ENCODE results near the gene ARPC4.

Gene ARPC4

DNA sequence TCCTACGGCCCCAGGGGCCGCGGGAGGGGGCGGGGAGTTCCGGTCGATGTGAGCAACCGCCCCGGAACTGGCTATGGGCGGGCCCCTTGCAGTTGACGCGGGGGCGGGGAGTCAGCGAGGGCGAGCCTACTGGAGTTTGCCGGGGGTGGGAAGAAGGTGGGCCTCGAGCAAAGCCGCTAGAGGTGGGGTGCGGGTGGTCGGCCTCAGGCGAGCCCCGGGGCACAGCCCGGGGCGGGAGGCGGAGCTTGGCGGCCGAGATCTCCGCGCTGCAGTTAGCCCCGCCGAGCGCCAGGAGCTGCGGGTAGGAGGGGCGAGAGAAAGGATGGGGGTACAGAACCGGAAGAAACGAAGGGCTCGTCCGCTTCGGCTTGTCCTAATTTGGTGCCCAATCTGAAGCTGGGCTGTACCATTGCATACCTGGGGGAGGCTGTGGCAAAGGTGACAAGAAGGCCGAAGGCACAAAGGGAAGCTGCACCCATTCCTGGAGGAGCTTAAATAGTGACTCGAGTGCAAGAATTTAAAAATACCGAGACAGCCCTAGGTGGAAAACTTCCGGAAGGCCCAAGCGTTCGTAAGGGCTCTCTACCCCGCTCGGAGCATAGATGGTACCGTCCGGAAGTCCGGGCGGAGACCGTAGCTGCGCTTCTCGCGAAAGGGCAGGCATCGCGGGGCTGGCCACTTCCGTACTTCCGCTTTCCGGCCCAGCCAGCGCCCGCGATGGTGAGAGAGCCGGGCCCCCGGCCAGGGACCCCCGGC lies at the start of gene ARPC4, which contains the start of gene TADA3:
Gene ARPC4, plus strand, starts transcription at position 678 of the 756 bp plus-strand sequence. Its CDS starts 40 bp downstream, at position 718.
Gene TADA3, minus strand, starts transcription at position 69 of the 756 bp plus-strand sequence. CDS start 1,007 bp downstream, outside the sequence.
- peak within 1 kb of the TSS; percentile 98 for H3K4me3 ChIP-seq (ENCODE audit: low read length)
- peak; percentile 84 for DNase-seq (ENCODE audit: low read depth)
- TF ChIP-seq, protein P1, sequence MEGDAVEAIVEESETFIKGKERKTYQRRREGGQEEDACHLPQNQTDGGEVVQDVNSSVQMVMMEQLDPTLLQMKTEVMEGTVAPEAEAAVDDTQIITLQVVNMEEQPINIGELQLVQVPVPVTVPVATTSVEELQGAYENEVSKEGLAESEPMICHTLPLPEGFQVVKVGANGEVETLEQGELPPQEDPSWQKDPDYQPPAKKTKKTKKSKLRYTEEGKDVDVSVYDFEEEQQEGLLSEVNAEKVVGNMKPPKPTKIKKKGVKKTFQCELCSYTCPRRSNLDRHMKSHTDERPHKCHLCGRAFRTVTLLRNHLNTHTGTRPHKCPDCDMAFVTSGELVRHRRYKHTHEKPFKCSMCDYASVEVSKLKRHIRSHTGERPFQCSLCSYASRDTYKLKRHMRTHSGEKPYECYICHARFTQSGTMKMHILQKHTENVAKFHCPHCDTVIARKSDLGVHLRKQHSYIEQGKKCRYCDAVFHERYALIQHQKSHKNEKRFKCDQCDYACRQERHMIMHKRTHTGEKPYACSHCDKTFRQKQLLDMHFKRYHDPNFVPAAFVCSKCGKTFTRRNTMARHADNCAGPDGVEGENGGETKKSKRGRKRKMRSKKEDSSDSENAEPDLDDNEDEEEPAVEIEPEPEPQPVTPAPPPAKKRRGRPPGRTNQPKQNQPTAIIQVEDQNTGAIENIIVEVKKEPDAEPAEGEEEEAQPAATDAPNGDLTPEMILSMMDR (conservative IDR thresholded peaks at IDR 0.05; ENCODE audit: low read depth, low read length), result no peak

DNA sequence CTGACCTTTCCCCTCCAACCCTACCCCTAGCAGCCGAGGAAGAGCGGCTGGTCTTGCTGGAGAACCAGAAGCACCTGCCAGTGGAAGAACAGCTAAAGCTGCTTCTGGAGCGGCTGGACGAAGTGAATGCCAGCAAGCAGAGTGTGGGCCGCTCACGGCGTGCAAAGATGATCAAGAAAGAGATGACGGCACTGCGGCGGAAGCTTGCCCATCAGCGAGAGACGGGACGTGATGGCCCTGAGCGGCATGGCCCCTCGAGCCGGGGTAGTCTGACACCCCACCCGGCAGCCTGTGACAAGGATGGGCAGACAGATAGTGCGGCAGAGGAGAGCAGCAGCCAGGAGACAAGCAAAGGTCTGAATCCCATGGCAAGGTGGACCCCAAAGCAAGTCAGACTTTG lies 49.3 kb upstream of the ARPC4 start:
- TF ChIP-seq, protein P1 (conservative IDR thresholded peaks at IDR 0.05; ENCODE audit: low read depth, low read length), result no peak
- H3K4me3 ChIP-seq (ENCODE audit: low read length), result no peak overlapping the region
- DNase-seq (ENCODE audit: low read depth), result no peak

DNA sequence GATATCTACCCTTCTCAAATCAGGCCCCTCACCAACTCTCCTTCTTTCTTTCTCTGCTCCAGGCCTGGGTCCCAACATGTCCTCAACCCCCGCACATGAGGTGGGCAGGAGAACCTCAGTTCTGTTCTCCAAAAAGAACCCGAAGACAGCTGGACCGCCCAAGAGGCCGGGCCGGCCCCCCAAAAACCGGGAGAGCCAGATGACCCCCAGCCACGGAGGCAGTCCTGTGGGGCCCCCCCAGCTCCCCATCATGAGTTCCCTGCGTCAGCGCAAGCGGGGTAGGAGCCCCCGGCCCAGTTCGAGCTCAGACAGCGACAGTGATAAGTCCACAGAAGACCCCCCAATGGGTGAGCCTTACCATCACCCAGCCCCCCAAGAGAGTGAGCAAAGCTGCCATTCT lies 48.7 kb upstream of the ARPC4 start:
- TF ChIP-seq, protein P1 (conservative IDR thresholded peaks at IDR 0.05; ENCODE audit: low read depth, low read length), result no peak
- H3K4me3 ChIP-seq (ENCODE audit: low read length), result no peak overlapping the region
- DNase-seq (ENCODE audit: low read depth), result no peak

DNA sequence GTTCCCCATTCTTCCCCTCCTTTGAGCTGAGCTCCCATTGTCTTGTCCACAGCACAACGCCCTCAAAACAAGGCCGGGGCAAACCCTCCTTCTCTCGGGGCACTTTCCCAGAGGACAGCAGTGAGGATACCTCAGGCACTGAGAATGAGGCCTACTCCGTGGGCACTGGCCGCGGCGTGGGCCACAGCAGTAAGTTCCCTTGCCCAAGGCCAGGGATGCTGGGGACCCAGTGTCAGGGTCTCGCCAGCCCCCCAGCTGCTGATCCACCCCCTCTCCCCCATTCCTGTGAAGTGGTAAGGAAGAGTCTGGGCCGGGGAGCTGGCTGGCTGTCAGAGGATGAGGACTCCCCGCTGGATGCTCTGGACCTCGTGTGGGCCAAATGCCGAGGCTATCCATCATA lies 47.4 kb upstream of the ARPC4 start:
- TF ChIP-seq, protein P1 (conservative IDR thresholded peaks at IDR 0.05; ENCODE audit: low read depth, low read length), result no peak
- DNase-seq (ENCODE audit: low read depth), result no peak
- no peak overlapping the region for H3K4me3 ChIP-seq (ENCODE audit: low read length)

DNA sequence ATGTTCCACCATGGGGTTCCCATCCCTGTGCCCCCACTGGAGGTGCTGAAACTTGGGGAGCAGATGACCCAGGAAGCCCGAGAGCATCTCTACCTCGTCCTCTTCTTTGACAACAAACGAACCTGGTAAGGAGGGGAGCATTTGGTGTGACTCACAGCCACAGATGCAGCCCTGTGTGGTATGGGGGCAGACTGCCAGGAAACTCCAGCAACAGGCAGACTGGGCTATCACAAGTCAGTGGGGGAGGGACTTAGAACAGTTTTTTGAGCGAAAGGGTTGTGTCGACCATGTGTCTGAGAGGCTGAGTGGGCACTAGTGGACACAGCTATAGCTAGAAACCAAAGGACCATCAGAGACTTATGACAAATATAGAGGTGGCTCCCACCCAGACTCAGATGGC lies 46.6 kb upstream of the ARPC4 start:
- peak; percentile 58 for DNase-seq (ENCODE audit: low read depth)
- TF ChIP-seq, protein P1 (conservative IDR thresholded peaks at IDR 0.05; ENCODE audit: low read depth, low read length), result no peak
- H3K4me3 ChIP-seq (ENCODE audit: low read length), result no peak overlapping the region

DNA sequence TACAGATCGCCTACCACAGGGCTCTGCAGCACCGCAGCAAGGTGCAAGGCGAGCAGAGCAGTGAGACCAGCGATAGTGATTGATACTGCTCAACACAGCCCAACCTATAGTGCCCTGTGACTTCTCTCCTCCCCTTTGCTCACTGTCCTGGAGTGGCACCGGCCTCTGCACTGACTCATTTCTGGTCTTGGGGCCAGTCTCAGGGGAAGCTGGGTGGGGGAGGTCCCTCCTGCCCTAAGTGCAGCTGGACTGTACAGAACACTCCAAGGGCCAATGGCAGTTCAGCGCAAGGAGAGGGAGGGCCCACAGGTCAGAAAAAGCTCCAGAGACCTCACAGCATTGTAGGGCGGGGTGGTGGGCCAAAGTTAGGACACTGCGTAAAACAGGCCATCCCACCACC lies 45.6 kb upstream of the ARPC4 start:
- no peak overlapping the region for H3K4me3 ChIP-seq (ENCODE audit: low read length)
- TF ChIP-seq, protein P1 (conservative IDR thresholded peaks at IDR 0.05; ENCODE audit: low read depth, low read length), result no peak
- no peak for DNase-seq (ENCODE audit: low read depth)

DNA sequence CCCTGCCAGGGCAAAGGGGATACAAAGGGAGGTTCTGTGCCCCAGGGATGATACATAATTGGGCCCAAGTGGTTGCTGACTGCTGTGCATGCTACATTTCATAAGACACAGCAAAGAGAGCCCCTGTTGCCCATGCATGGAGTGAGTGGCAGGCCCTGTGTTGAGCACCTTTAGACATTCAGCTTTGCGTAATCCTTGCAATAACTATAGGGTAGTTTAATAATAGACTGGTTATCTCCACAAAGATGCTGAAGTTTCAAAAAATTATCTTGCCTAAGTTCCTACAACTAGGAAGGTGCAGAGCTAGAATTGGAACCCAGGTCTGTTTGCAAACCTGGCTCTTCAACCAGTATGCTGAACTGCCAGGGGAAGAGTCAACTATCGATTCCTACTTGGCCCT lies 44.9 kb upstream of the ARPC4 start:
- H3K4me3 ChIP-seq (ENCODE audit: low read length), result no peak overlapping the region
- TF ChIP-seq, protein P1 (conservative IDR thresholded peaks at IDR 0.05; ENCODE audit: low read depth, low read length), result no peak

More for the DNA sequence above, 44.9 kb upstream of the ARPC4 start:
- DNase-seq (ENCODE audit: low read depth), result no peak

Measured in retinal pigment epithelial cell (primary cell).